Measurements from ENCODE around the gene KRTAP4-3. TPM values are rescaled to one million over a fixed set of nuclear protein-coding genes. Genes with fewer than 3 reads are reported as not detected.

KRTAP4-3 gene
- total RNA-seq, 1 experiment from 2014 or later = not detected

- no TSS peak for BruUV-seq (replicated peaks)
- H3K27ac ChIP-seq (ENCODE audit: low read length) = no peak overlapping the region
- H3K9me3 ChIP-seq (ENCODE audit: control insufficient read depth, insufficient read depth, low read depth, low read length) = no peaks in the 10 kb centered on the region
- TF ChIP-seq SIN3A (IDR thresholded peaks at IDR 0.05; ENCODE audit: borderline replicate concordance, insufficient read depth, low read depth, low read length) = no peak
- intact Hi-C loops (cut with micrococcal nuclease; ENCODE audit: unreplicated experiment) (no loop called here), in situ Hi-C loops (cut with HindIII; ENCODE audit: low pct_unique_long_range_greater_than_20kb, low sequenced_read_pairs) (no loop called here)
- POLR2A ChIA-PET = no interaction called here
- ATAC-seq (no peak), DNase-seq (ENCODE audit: low read depth, low spot score) (no peak)
- CTCF ChIA-PET = no interaction called here
- no peak overlapping the region for H3K4me3 ChIP-seq (ENCODE audit: low read depth in 2 of 2, low read length in 2 of 2)
- no peaks in the 10 kb centered on the region for H3K36me3 ChIP-seq (ENCODE audit: control insufficient read depth, insufficient read depth, low read length)
- no peaks in the 10 kb centered on the region for H3K4me1 ChIP-seq (ENCODE audit: control insufficient read depth, insufficient read depth, low read length)
- no peaks in the 10 kb centered on the region; the same call in 1 of the 2 replicates for H3K27me3 ChIP-seq (ENCODE audit: control insufficient read depth, insufficient read depth, low read length)
These were observed 31.5 kb upstream of the KRTAP4-3 start for GRCh38 chr17:41199421-41200078.

- Histone ChIP-seq H3K27ac (ENCODE audit: low read length) (no peak overlapping the region), H3K27me3 (ENCODE audit: control insufficient read depth, insufficient read depth, low read length) (no peaks in the 10 kb centered on the region; the same call in 1 of the 2 replicates), H3K4me1 (ENCODE audit: control insufficient read depth, insufficient read depth, low read length) (no peaks in the 10 kb centered on the region), H3K36me3 (ENCODE audit: control insufficient read depth, insufficient read depth, low read length) (no peaks in the 10 kb centered on the region), H3K9me3 (ENCODE audit: control insufficient read depth, insufficient read depth, low read depth, low read length) (no peaks in the 10 kb centered on the region), H3K4me3 (ENCODE audit: low read depth in 2 of 2, low read length in 2 of 2) (no peak overlapping the region)
- TF ChIP-seq SIN3A (IDR thresholded peaks at IDR 0.05; ENCODE audit: borderline replicate concordance, insufficient read depth, low read depth, low read length) = no peak
- no peak for TF ChIP-seq POLR2AphosphoS5 (IDR thresholded peaks at IDR 0.05; ENCODE audit: low read depth, low read length)
- TF ChIP-seq CTCF (IDR thresholded peaks at IDR 0.05) = no peak
- TF ChIP-seq REST (IDR thresholded peaks at IDR 0.05; ENCODE audit: insufficient read depth in 1 of 2, low read depth in 2 of 2, low read length in 1 of 2) = no peak
- TF ChIP-seq TCF7L2 (IDR thresholded peaks at IDR 0.05; ENCODE audit: low read depth, low read length) = no peak
- ChIA-PET POLR2A (no interaction called here), CTCF (interaction anchor here (0.7 kb wide), 1 partner anchor 205 kb away, joined by 3 read pairs; no protein-coding TSS in a partner anchor)
- no TSS peak for BruUV-seq (replicated peaks)
- ATAC-seq (no peak), DNase-seq (ENCODE audit: low read depth, low spot score) (no peak)
- intact Hi-C loops (cut with micrococcal nuclease; ENCODE audit: unreplicated experiment) = no loop called here
- in situ Hi-C loops (cut with HindIII; ENCODE audit: low pct_unique_long_range_greater_than_20kb, low sequenced_read_pairs) = no loop called here
These were observed 28.0 kb upstream of the KRTAP4-3 start for GRCh38 chr17:41196068-41196467.

- Histone ChIP-seq H3K27ac (ENCODE audit: low read length) (no peak overlapping the region), H3K27me3 (ENCODE audit: control insufficient read depth, insufficient read depth, low read length) (peaks cover 5% of the 10 kb centered on the region), H3K4me3 (ENCODE audit: low read depth in 2 of 2, low read length in 2 of 2) (no peak overlapping the region), H3K36me3 (ENCODE audit: control insufficient read depth, insufficient read depth, low read length) (no peaks in the 10 kb centered on the region), H3K9me3 (ENCODE audit: control insufficient read depth, insufficient read depth, low read depth, low read length) (no peaks in the 10 kb centered on the region), H3K4me1 (ENCODE audit: control insufficient read depth, insufficient read depth, low read length) (no peaks in the 10 kb centered on the region)
- POLR2A ChIA-PET = no interaction called here
- DNase-seq (ENCODE audit: low read depth, low spot score) (no peak), ATAC-seq (no peak)
- intact Hi-C loops (cut with micrococcal nuclease; ENCODE audit: unreplicated experiment) = no loop called here
- TF ChIP-seq REST (IDR thresholded peaks at IDR 0.05; ENCODE audit: insufficient read depth in 1 of 2, low read depth in 2 of 2, low read length in 1 of 2) = no peak
- TF ChIP-seq CTCF (IDR thresholded peaks at IDR 0.05) = no peak
- TF ChIP-seq POLR2AphosphoS5 (IDR thresholded peaks at IDR 0.05; ENCODE audit: low read depth, low read length) = no peak
- TF ChIP-seq TCF7L2 (IDR thresholded peaks at IDR 0.05; ENCODE audit: low read depth, low read length) = no peak
- TF ChIP-seq SIN3A (IDR thresholded peaks at IDR 0.05; ENCODE audit: borderline replicate concordance, insufficient read depth, low read depth, low read length) = no peak
- no TSS peak for BruUV-seq (replicated peaks)
- in situ Hi-C loops (cut with HindIII; ENCODE audit: low pct_unique_long_range_greater_than_20kb, low sequenced_read_pairs) = no loop called here
- CTCF ChIA-PET = no interaction called here
These were observed 22.3 kb upstream of the KRTAP4-3 start for GRCh38 chr17:41190328-41190727.
